ENCODE results near the gene CAVIN4. TPM values are rescaled to one million over a fixed set of nuclear protein-coding genes. Genes with fewer than 3 reads are reported as not detected.
A peak's percentile ranks its signal among the peaks of the same experiment; 100 is the strongest.

Gene CAVIN4
- total RNA-seq, 1 experiment from 2014 or later, result 0.59 TPM

DNA sequence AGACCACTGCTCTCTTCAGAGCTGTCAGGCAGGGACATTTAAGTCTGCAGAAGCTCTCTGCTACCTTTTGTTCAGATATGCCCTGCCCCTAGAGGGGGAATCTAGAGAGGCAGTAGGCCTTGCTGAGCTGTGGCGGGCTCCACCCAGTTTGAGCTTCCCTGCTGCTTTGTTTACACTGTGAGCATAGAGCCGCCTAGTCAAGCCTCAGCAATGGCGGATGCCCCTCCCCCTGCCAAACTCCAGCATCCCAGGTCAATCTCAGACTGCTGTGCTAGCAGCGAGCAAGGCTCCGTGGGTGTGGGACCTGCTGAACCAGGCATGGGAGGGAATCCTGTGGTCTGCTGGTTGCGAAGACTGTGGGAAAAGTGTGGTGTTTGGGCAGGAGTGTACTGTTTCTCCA lies 59.9 kb downstream of the CAVIN4 start:
- H4K20me1 ChIP-seq (ENCODE audit: insufficient read depth), result no peaks in the 10 kb centered on the region
- no peak overlapping the region for H3K4me3 ChIP-seq (replicated peaks in 1 of 2; ENCODE audit: low read depth in 1 of 2, low read length in 2 of 2)
- DNase-seq (ENCODE audit: low read depth, low spot score) (no peak), ATAC-seq (peak; percentile 78)
- CTCF ChIA-PET, result interaction anchor here (1.3 kb wide), 1 partner anchor 35 kb away, joined by 3 read pairs; no protein-coding TSS in a partner anchor
- POLR2A ChIA-PET, result no interaction called here
- no TSS peak for BruUV-seq (replicated peaks)
- no peaks in the 10 kb centered on the region for H3K79me2 ChIP-seq (ENCODE audit: insufficient read depth, low read length)
- H3K36me3 ChIP-seq (ENCODE audit: control insufficient read depth in 1 of 2, insufficient read depth in 2 of 2, low read length in 2 of 2), result no peaks in the 10 kb centered on the region
- H3K9me3 ChIP-seq (ENCODE audit: control insufficient read depth in 1 of 2, insufficient read depth in 1 of 2, low read depth in 1 of 2, low read length in 2 of 2), result no peaks in the 10 kb centered on the region
- H3K9ac ChIP-seq (ENCODE audit: low read length), result no peak overlapping the region
- 0 out of 2 replicates have a peak, but pooled peaks cover 11% of the 10 kb centered on the region for H3K27me3 ChIP-seq (ENCODE audit: insufficient read depth, low read length)
- no peak overlapping the region for H3K27ac ChIP-seq (ENCODE audit: low read depth, low read length)
- no peaks in the 10 kb centered on the region for H3K9me2 ChIP-seq (ENCODE audit: insufficient read depth)
- peaks cover 0 to 3% of the 10 kb centered on the region in 2 experiments; a peak in 1 of 4 replicates for H3K4me1 ChIP-seq (ENCODE audit: control insufficient read depth in 1 of 2, insufficient read depth in 2 of 2, low read length in 2 of 2)
- peak overlapping the region; percentile 21; the same call in 1 of the 2 replicates for H3K4me2 ChIP-seq (ENCODE audit: low read length)
- TF ChIP-seq YY1 (IDR thresholded peaks at IDR 0.05; ENCODE audit: extremely low read depth, insufficient replicate concordance, low read depth, low read length) (no peak), SRF (IDR thresholded peaks at IDR 0.05; ENCODE audit: low read depth) (no peak), ZNF274 (IDR thresholded peaks at IDR 0.05; ENCODE audit: low read depth, low read length) (no peak), CTCF (IDR thresholded peaks at IDR 0.05 in 2 of 3, conservative IDR thresholded peaks at IDR 0.05 in 1 of 3; ENCODE audit: borderline replicate concordance in 1 of 3, insufficient read depth in 1 of 3, low read depth in 2 of 3, low read length in 2 of 3) (no peak), EZH2 (IDR thresholded peaks at IDR 0.05) (no peak), ELF1 (IDR thresholded peaks at IDR 0.05; ENCODE audit: borderline replicate concordance, low read depth) (no peak), SIN3A (IDR thresholded peaks at IDR 0.05; ENCODE audit: low read depth) (no peak), POLR2AphosphoS5 (IDR thresholded peaks at IDR 0.05; ENCODE audit: low read depth, low read length) (no peak), CEBPB (IDR thresholded peaks at IDR 0.05; ENCODE audit: low read depth) (no peak), JUND (IDR thresholded peaks at IDR 0.05) (no peak), TCF7L2 (IDR thresholded peaks at IDR 0.05; ENCODE audit: borderline replicate concordance, extremely low read depth, insufficient read depth, insufficient read length) (no peak), EGR1 (IDR thresholded peaks at IDR 0.05; ENCODE audit: low read depth) (no peak), ZFX (IDR thresholded peaks at IDR 0.05) (no peak), ZBTB33 (IDR thresholded peaks at IDR 0.05; ENCODE audit: extremely low read depth, insufficient replicate concordance, low read length) (no peak), POLR2A (IDR thresholded peaks at IDR 0.05; ENCODE audit: borderline replicate concordance, extremely low read depth, insufficient read depth, insufficient read length) (no peak), ATF3 (IDR thresholded peaks at IDR 0.05) (no peak), EZH2phosphoT487 (IDR thresholded peaks at IDR 0.05; ENCODE audit: borderline replicate concordance) (no peak), RAD21 (IDR thresholded peaks at IDR 0.05; ENCODE audit: low read depth) (no peak)
- TF ChIP-seq, protein P1, sequence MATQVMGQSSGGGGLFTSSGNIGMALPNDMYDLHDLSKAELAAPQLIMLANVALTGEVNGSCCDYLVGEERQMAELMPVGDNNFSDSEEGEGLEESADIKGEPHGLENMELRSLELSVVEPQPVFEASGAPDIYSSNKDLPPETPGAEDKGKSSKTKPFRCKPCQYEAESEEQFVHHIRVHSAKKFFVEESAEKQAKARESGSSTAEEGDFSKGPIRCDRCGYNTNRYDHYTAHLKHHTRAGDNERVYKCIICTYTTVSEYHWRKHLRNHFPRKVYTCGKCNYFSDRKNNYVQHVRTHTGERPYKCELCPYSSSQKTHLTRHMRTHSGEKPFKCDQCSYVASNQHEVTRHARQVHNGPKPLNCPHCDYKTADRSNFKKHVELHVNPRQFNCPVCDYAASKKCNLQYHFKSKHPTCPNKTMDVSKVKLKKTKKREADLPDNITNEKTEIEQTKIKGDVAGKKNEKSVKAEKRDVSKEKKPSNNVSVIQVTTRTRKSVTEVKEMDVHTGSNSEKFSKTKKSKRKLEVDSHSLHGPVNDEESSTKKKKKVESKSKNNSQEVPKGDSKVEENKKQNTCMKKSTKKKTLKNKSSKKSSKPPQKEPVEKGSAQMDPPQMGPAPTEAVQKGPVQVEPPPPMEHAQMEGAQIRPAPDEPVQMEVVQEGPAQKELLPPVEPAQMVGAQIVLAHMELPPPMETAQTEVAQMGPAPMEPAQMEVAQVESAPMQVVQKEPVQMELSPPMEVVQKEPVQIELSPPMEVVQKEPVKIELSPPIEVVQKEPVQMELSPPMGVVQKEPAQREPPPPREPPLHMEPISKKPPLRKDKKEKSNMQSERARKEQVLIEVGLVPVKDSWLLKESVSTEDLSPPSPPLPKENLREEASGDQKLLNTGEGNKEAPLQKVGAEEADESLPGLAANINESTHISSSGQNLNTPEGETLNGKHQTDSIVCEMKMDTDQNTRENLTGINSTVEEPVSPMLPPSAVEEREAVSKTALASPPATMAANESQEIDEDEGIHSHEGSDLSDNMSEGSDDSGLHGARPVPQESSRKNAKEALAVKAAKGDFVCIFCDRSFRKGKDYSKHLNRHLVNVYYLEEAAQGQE (IDR thresholded peaks at IDR 0.05; ENCODE audit: low read depth), result no peak
- TF ChIP-seq, protein P2, sequence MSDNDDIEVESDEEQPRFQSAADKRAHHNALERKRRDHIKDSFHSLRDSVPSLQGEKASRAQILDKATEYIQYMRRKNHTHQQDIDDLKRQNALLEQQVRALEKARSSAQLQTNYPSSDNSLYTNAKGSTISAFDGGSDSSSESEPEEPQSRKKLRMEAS (IDR thresholded peaks at IDR 0.05), result no peak
- intact Hi-C loops (cut with micrococcal nuclease), result no loop called here
- H2AFZ ChIP-seq (ENCODE audit: low read depth, low read length, poor library complexity, severe bottlenecking), result no peak overlapping the region
- RAD21 ChIA-PET (ENCODE audit: low non-redundant PET in 1 of 2, low total read pairs in 2 of 2, uncharacterized antibody in 2 of 2, unreplicated experiment in 2 of 2), result no interaction called here

All from HCT116 (cell line).